Dedifferentiated amniotic fluid mesenchymal stem cell (primary cell): ENCODE results near the gene MOSPD3.
"Not testable (repeated sequence)": the region's sequence is repeated elsewhere in the genome, so short reads cannot be mapped to it uniquely, and the experiment has no call there.

Source experiments
- DNase-seq: peaks from one replicate; pipeline ENCODE4 v3.0.0-alpha.2; 2016; ENCODE audit errors: extremely low spot score

MOSPD3 gene, protein sequence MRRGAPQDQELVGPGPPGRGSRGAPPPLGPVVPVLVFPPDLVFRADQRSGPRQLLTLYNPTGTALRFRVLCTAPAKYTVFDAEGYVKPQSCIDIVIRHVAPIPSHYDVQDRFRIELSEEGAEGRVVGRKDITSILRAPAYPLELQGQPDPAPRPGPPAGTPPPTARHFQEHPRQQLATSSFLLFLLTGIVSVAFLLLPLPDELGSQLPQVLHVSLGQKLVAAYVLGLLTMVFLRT

DNA sequence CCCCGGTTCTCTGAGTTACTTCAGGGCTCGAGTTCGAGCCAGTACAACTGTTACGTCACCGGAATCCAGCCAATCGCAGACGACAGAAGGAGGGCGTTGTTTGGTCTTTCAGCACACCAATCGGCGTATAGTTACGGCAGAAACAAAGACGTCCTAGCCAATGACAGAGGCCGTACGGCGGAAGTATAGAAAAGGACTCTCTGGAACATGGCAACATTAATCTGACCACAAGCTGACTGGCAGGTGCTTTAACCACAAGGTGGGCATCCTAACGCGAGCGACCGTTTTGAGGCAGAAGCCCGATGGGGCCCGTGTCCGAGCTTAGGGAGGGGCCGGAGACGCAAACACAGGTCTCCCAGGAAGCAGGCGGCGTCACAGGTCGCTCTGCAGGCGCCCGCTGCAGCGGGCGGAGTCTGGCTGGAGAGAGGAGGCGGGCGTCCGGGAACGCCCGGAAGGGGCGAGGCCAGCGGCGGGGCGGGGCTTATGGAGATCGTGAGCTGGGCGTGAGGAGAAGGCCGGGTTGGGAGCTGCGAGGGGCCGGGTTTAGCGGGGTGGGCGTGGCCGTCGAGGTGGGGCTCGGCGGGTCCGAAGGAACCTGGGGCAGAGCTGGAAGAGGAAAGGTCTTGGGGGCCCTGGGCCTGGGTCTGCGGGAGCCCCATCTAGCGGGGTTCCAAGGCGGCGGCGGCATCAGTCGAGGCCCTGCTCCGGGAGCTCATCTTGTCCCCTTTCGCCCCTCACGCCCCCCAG is at the start of gene MOSPD3:
Gene MOSPD3, plus strand, starts transcription at position 558 of the 747 bp plus-strand sequence. CDS start 252 bp downstream, outside the sequence.
- peak; percentile 100 for DNase-seq

GRCh38 chr7:100563100-100563564 is 49.2 kb upstream of the MOSPD3 start:
- no peak for DNase-seq

DNA sequence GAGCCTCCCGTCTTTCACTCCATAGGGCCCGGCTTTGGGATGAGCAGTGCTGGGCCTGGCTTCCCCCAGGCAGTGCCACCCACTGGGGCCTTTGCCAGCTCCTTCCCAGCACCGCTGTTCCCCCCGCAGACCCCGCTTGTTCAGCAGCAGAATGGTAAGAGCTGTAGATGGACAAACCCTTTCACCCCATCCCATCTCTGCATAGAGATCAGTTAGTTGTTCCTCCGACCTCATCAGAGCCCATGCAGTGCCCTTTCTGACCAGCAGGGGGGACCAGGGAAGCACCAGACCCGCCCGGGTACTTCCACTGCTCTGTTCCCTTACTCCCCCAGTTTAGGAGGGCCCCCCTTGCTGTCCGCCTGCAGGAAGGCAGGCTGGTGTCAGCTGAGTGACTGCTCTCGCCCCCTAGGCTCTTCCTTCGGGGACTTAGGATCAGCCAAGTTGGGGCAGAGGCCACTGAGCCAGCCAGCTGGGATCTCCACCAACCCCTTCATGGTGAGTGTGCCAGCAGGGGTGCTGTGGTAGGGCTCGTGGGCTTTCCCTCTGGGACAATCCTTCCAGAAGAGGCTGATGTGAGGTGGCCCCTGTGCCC is 48.4 kb upstream of the MOSPD3 start:
- DNase-seq = peak; percentile 70

DNA sequence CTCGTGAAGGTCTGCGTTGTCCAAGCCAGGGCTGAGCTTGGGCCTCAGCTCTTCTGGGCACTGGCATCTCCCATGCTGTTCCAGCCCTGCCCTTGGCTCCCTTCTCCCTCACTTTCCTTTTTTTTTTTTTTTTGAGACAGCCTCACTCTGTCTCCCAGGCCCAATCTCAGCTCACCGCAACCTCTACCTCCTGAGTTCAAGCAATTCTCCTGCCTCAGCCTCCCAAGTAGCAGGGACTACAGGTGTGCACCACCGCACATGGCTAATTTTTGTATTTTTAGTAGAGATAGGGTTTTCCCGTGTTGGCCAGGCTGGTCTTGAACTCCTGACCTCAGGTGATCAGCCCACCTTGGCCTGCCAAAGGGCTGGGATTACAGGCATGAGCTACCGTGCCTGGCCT is 47.9 kb upstream of the MOSPD3 start:
- not testable (repeated sequence) for DNase-seq

DNA sequence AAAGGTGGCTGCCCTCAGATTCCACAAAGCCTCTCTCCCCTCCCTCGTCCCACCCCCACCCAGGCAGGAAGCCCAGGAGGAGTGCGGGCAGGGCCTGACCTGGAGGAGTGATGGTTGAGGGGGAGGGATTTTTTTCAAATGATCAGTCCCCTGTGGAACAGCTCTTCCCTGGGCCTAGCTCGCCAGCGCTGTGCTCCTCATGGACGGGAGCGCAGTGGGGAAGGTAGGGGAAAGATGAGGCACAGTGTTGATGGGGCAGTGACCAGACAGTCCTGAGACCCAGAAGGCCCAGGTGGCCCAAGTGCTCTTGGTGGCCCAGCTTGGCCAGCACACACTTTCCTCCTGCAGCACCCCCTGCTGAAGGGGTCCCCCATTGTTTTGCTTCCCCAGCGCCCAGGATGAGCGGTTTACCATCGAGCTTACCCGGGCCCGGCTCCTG is 47.2 kb upstream of the MOSPD3 start:
- DNase-seq = no peak

DNA sequence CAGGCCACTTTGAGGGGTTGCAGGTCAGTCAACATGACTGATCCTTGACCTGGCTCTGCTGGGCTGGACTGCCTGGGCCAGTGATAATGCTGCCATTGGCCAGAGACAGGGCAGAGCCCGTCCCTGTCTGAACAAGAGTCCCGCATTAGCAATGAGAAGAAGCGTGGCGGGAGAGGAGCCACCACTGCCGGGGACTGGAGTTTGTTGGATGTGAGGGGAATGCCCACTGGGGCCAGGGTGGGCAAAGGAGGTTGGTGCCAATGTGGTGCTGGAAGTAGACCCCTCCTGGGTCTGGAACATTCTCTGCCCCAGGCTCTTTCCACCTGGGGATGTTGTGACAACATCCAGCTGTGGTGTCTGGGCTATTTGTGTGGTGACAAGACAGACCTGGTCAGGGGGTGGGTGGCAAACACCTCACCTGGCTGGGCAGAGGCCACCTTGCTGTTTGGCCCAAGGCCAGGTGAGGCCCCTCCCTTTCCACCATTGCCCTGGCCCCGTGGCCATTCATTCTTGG is 46.3 kb upstream of the MOSPD3 start:
- no peak for DNase-seq

- DNase-seq = no peak
These were observed 45.2 kb upstream of the MOSPD3 start for GRCh38 chr7:100567031-100567730.

GRCh38 chr7:100567751-100568175 is 44.6 kb upstream of the MOSPD3 start:
- DNase-seq = no peak

- DNase-seq = no peak
These were observed 44.0 kb upstream of the MOSPD3 start for GRCh38 chr7:100568176-100568895.

DNA sequence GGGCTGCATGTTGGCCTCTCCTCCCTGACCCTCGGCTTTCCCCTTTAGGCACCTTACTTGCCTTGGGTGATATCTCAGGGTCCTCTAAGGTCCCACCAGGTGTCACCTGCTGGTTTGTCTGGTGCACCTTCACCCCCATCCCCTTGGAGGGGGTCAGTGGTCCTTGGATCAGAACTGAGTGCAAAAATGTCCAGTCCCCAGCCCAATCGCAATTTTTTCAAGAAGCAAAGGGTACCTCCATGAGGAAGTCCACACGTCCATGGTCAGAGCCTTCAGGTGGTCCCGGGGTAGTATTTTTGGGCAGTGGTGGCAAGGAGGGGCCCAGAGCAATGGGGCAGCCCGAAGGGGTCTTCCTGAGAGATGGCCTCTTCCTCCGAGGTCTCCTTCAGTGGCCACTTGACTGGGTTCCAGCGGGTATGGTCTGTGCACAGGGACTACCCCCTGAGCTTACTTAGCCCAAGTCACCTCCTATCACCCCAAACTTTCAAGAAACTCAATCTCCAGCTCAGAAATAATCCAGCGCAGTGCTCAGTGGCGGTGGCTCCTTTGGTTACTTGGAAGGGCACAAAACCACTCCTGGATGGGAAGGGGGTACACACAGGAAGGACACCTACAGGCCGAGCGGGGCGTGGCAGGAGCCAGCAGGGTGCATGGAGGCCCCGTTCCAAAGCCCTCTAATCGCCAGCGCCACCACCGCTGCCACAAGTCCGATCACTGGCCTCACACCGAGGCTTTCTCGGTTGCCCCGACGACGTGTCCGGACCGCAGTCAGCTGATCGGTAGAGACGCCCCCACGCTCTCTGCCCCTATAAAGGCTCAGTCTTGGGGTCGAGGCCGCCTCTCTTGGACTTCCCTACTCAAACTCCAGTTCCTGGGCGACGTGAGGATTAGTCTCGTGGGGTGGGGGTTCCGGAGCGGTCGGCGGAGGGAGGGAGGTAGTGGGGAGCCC is 43.2 kb upstream of the MOSPD3 start:
- no peak for DNase-seq

- no peak for DNase-seq
These were observed 41.1 kb upstream of the MOSPD3 start for GRCh38 chr7:100570954-100571828.

GRCh38 chr7:100571829-100572116 is 40.6 kb upstream of the MOSPD3 start:
- DNase-seq = no peak

DNA sequence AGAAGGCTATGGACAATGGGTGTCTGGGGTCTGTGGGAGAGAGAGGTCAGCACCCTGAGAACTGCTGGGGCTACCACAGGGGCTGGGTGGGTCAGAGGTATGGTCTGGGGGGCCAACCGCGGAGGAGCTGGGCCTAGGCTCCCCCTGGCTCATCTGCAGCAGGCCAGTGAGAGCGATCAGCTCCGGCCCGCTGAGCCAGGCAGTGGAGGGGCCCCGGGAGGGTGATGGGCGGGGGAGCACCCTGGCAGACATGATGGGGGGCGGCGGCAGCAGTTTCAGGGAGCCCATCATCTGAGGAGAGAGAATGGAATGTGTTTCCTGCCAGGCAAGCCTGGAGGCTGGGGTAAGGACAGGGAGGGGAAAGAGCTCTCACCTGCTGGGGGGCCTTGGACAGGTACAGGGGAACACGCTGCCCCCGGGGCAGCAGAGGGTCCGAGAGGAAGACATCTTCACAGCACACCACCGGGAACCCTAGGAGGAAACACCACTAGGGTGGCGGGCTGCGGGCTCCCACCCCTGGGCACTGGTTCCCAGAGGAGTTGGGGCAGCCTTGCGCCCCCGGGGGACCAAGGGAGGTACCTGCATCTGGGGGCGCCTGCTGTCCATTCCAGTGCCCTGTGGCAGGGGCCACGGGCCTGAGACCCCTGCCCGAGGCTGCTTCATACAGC is 39.9 kb upstream of the MOSPD3 start:
- no peak for DNase-seq

DNA sequence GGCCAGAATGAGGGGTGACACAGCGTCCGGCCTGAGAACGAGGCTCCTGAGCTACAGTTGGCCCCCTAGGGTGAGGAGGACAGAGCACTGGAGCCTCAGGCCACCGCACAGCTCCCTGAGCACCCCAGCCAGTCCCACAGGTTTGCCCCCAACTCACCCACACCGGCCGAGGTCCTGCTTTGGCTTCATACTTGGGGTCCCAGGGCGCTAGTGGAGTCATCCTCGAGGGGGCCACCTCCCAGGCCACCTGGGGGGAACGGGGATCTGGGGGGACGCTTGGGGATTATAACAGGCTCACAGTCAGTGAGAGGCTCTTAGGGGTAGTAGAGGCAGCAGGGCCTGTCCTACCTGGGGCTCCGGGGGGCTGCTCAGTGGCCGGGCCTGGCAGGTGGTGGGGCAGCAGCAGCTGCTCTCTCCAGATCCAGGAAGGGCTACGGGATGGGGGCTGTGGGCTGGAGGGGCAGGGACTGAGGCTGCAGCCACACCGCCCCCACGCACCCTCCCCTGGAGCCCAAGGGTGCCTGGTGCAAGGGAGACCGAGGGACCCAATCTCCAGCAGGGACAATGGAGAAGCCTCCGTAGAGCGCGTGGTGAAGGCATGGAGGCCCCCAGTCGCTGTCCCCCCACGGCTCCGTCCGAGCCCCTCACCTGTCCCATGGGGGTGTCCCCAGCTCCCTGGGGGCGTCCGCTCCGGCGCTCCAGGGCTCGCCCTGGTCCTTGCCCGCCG is 39.2 kb upstream of the MOSPD3 start:
- no peak for DNase-seq

DNA sequence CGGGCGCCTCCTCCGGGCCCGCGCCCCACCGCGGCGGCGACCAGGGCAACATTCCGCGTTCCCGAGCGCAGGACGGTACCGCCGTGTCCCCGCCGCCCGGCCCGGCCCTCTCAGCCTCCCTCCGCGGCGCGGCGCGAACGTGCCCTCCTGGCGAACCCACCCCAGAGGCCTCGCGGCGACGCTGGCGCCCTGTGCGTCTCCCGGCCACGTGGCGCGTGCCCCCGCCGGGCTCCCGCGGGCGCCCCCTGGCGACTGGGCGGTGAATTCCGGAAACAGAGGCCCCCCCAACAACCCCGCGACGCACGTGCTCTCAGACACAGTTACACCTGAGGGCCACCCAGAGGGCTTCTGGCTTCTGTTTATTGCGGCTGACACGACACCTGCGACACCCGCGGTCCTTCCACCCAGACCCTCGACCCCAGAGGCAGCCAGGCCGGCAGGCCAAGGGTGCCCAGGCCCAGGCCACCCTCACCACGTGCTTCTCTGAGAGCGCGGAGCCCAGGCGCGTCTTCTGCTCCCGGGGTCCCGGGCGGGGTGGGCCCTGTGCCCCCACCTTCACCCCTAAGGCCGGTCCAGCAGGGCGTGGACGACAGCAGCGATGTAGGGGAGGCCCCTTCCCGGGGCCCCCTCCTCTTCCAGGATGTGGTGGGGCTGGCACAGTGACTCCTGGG is 38.5 kb upstream of the MOSPD3 start, which contains the start of gene SAP25:
Gene SAP25, minus strand, starts transcription at position 210 of the 671 bp plus-strand sequence. Its CDS starts 158 bp downstream, at position 52.
- no peak for DNase-seq

GRCh38 chr7:100574362-100575205 is 37.8 kb upstream of the MOSPD3 start:
- no peak for DNase-seq
